H1 (cell line): ENCODE measurements around the gene STAU1. TPM values are rescaled to one million over a fixed set of nuclear protein-coding genes. Genes with fewer than 3 reads are reported as not detected.

ENCODE experiments used
- CTCF ChIA-PET: fragments of 300-600 bp; sonication (Branson Sonifier 250); formaldehyde crosslinking; loops from one replicate; lab custom pipeline; 2021; ENCODE audit not compliant: partially characterized antibody; lab: Charles Lee
- POLR2A ChIA-PET: fragments of 300-600 bp; sonication (Branson Sonifier 250); formaldehyde crosslinking; loops from one replicate; lab custom pipeline; 2021; ENCODE audit warnings: inconsistent platforms; ENCODE audit not compliant: partially characterized antibody; lab: Charles Lee
- DNase-seq, 2 experiments: peaks; one replicate each; pipeline versions ENCODE4 v3.0.0 to v3.0.0-alpha.2; 2010 to 2022; ENCODE audit warnings: low spot score in 2 of 2, low read depth in 1 of 2, mixed read lengths in 1 of 2
- FAIRE-seq: peaks from 2 replicates; lab custom pipeline; 2011; peaks lifted over from hg19 to GRCh38; lab: Jason Lieb, UNC
- H2AFZ ChIP-seq: 2 replicates; pipeline ENCODE4 v1.8.1; 2012; ENCODE audit warnings: low read length, inconsistent platforms
- H2AK5ac ChIP-seq: 2 replicates; pipeline ENCODE4 v1.6.1; 2013; ENCODE audit warnings: low read depth, low read length
- H2BK120ac ChIP-seq: replicated peaks from 2 replicates; pipeline ENCODE3; 2013; ENCODE audit warnings: low read depth, low read length, inconsistent platforms
- H2BK12ac ChIP-seq: 2 replicates; pipeline ENCODE4 v1.6.1; 2013; ENCODE audit warnings: low read depth, low read length
- H2BK15ac ChIP-seq: 2 replicates; pipeline ENCODE4 v1.6.1; 2013; ENCODE audit warnings: low read length
- H2BK20ac ChIP-seq: 2 replicates; pipeline ENCODE4 v1.6.1; 2013; ENCODE audit warnings: low read length
- H2BK5ac ChIP-seq: 2 replicates; pipeline ENCODE4 v1.6.1; 2013; ENCODE audit warnings: low read depth, low read length
- H3K14ac ChIP-seq: 2 replicates; pipeline ENCODE4 v1.6.1; 2013; ENCODE audit warnings: inconsistent platforms; ENCODE audit not compliant: insufficient read length
- H3K18ac ChIP-seq: 2 replicates; pipeline ENCODE4 v1.6.1; 2013; ENCODE audit warnings: low read length; ENCODE audit errors: extremely low read depth
- H3K23ac ChIP-seq: 2 replicates; pipeline ENCODE4 v1.6.1; 2013; ENCODE audit warnings: inconsistent platforms; ENCODE audit not compliant: insufficient read length
- H3K23me2 ChIP-seq: 2 replicates; pipeline ENCODE4 v1.6.1; 2013; ENCODE audit warnings: low read depth, low read length
- H3K27ac ChIP-seq: 2 replicates; pipeline ENCODE4 v1.6.1; 2011; ENCODE audit warnings: low read depth, low read length, inconsistent platforms
- H3K27me3 ChIP-seq, 4 experiments: replicated peaks in 1 of 4; 1 replicate in 1 of 4; 2 replicates in 3 of 4; pipeline versions ENCODE4 v1.6.1 to v1.8.1; 2011 to 2013; ENCODE audit warnings: low read length in 3 of 4, mild to moderate bottlenecking in 3 of 4, inconsistent platforms in 2 of 4, mixed read lengths in 2 of 4, moderate library complexity in 1 of 4; ENCODE audit not compliant: control insufficient read depth in 3 of 4, insufficient read depth in 3 of 4; ENCODE audit errors: extremely low read depth in 1 of 4
- H3K36me3 ChIP-seq, 4 experiments: 2 replicates each; pipeline versions ENCODE4 v1.6.1 to v1.8.1; 2011 to 2013; ENCODE audit warnings: mild to moderate bottlenecking in 4 of 4, low read length in 3 of 4, moderate library complexity in 2 of 4, control low read depth in 1 of 4, inconsistent platforms in 1 of 4; ENCODE audit not compliant: insufficient read depth in 4 of 4, control insufficient read depth in 2 of 4
- H3K4ac ChIP-seq: replicated peaks from 2 replicates; pipeline ENCODE3; 2013; ENCODE audit warnings: low read length, low read depth, mixed read lengths, inconsistent platforms; ENCODE audit not compliant: insufficient read length
- H3K4me1 ChIP-seq, 4 experiments: replicated peaks in 1 of 4; 1 replicate in 1 of 4; 2 replicates in 3 of 4; pipeline versions ENCODE4 v1.6.1 to v1.8.1; 2011 to 2013; ENCODE audit warnings: low read length in 3 of 4, inconsistent platforms in 2 of 4, mixed read lengths in 1 of 4; ENCODE audit not compliant: insufficient read depth in 4 of 4, control insufficient read depth in 3 of 4
- H3K4me2 ChIP-seq, 2 experiments: 2 replicates each; pipeline versions ENCODE4 v1.6.1 to v1.8.1; 2011 to 2013; ENCODE audit warnings: low read depth in 2 of 2, low read length in 2 of 2, control low read depth in 1 of 2, inconsistent platforms in 1 of 2, mild to moderate bottlenecking in 1 of 2; ENCODE audit not compliant: insufficient read depth in 1 of 2
- H3K4me3 ChIP-seq, 4 experiments: fragments of 200-600, 300-600 bp in 1 of 4; sonication (generic), shearing (Covaris generic), sonication (Bioruptor Twin) in 1 of 4; 2 replicates each; pipeline versions ENCODE4 v1.5.1 to v1.8.1; 2011 to 2016; ENCODE audit warnings: low read length in 4 of 4, low read depth in 3 of 4, control low read depth in 2 of 4, inconsistent platforms in 2 of 4, mild to moderate bottlenecking in 2 of 4, mixed read lengths in 1 of 4, moderate library complexity in 1 of 4; ENCODE audit not compliant: insufficient read depth in 2 of 4; ENCODE audit errors: extremely low read depth in 1 of 4
- H3K56ac ChIP-seq: replicated peaks from 2 replicates; pipeline ENCODE3; 2013; ENCODE audit warnings: low read depth, mild to moderate bottlenecking, mixed read lengths, low read length, inconsistent platforms; ENCODE audit not compliant: insufficient read length
- H3K79me1 ChIP-seq: 2 replicates; pipeline ENCODE4 v1.6.1; 2013; ENCODE audit warnings: low read depth, low read length, control low read depth
- H3K79me2 ChIP-seq, 2 experiments: 2 replicates each; pipeline versions ENCODE4 v1.6.1 to v1.8.1; 2012 to 2013; ENCODE audit warnings: low read length in 2 of 2, mild to moderate bottlenecking in 2 of 2, inconsistent platforms in 1 of 2; ENCODE audit not compliant: insufficient read depth in 2 of 2, control insufficient read depth in 1 of 2
- H3K9ac ChIP-seq, 4 experiments: replicated peaks in 1 of 4; 1 replicate in 1 of 4; 2 replicates in 3 of 4; pipeline versions ENCODE4 v1.6.1 to v1.8.1; 2011 to 2013; ENCODE audit warnings: low read depth in 3 of 4, low read length in 3 of 4, control low read depth in 2 of 4, mild to moderate bottlenecking in 2 of 4, moderate library complexity in 2 of 4, inconsistent platforms in 1 of 4; ENCODE audit errors: extremely low read depth in 1 of 4
- H3K9me3 ChIP-seq, 2 experiments: 2 replicates each; pipeline versions ENCODE4 v1.6.1 to v1.8.1; 2012 to 2013; ENCODE audit warnings: mild to moderate bottlenecking in 2 of 2, moderate library complexity in 2 of 2, control low read depth in 1 of 2, inconsistent platforms in 1 of 2, low read depth in 1 of 2, low read length in 1 of 2, mixed read lengths in 1 of 2; ENCODE audit not compliant: insufficient read depth in 2 of 2
- H4K20me1 ChIP-seq, 2 experiments: replicated peaks in 1 of 2; 2 replicates each; pipeline versions ENCODE3 to v1.8.1; 2011 to 2013; ENCODE audit warnings: inconsistent platforms in 2 of 2, low read length in 2 of 2, mild to moderate bottlenecking in 1 of 2; ENCODE audit not compliant: insufficient read depth in 2 of 2, control insufficient read depth in 1 of 2
- H4K5ac ChIP-seq: 2 replicates; pipeline ENCODE4 v1.6.1; 2013; ENCODE audit warnings: low read length, low read depth, mixed read lengths, inconsistent platforms; ENCODE audit not compliant: insufficient read length
- H4K8ac ChIP-seq: 2 replicates; pipeline ENCODE4 v1.8.0; 2013; ENCODE audit warnings: mild to moderate bottlenecking, moderate library complexity, low read length, inconsistent platforms; ENCODE audit not compliant: insufficient read depth; ENCODE audit errors: extremely low read depth
- H4K91ac ChIP-seq: replicated peaks from 2 replicates; pipeline ENCODE3; 2013; ENCODE audit warnings: low read length, mixed read lengths, inconsistent platforms; ENCODE audit not compliant: insufficient read length
- ATF3 ChIP-seq: IDR thresholded peaks from 2 replicates; pipeline ENCODE4 v1.6.1; 2011; ENCODE audit warnings: low read depth, mild to moderate bottlenecking, low read length; ENCODE audit not compliant: insufficient read depth
- CBX8 ChIP-seq: fragments of 300-800, 300-1000 bp; sonication (generic); IDR thresholded peaks from 2 replicates; pipeline ENCODE4 v1.7.1; 2016; ENCODE audit warnings: low read depth, low read length, borderline replicate concordance
- CREB1 ChIP-seq: IDR thresholded peaks from 2 replicates; pipeline ENCODE4 v1.6.1; 2012; ENCODE audit warnings: inconsistent platforms
- E2F6 ChIP-seq: IDR thresholded peaks from 2 replicates; pipeline ENCODE4 v1.6.1; 2012; ENCODE audit warnings: inconsistent platforms
- MAX ChIP-seq: IDR thresholded peaks from 2 replicates; pipeline ENCODE4 v1.6.1; 2012; ENCODE audit warnings: inconsistent platforms
- NANOG ChIP-seq: IDR thresholded peaks from 2 replicates; pipeline ENCODE4 v1.6.1; 2011; ENCODE audit warnings: low read length, low read depth, mild to moderate bottlenecking, inconsistent platforms; ENCODE audit not compliant: insufficient read depth, poor library complexity, severe bottlenecking
- NRF1 ChIP-seq: IDR thresholded peaks from 2 replicates; pipeline ENCODE4 v1.6.1; 2011; ENCODE audit warnings: mild to moderate bottlenecking, low read depth, low read length, improper control_type of control experiment
- SIN3A ChIP-seq, 2 experiments: IDR thresholded peaks in 1 of 2; conservative IDR thresholded peaks in 1 of 2; 2 replicates each; pipeline ENCODE4 v1.6.1; 2011 to 2012; ENCODE audit warnings: low read length in 2 of 2, improper control_type of control experiment in 1 of 2, low read depth in 1 of 2, mild to moderate bottlenecking in 1 of 2
- SP2 ChIP-seq: IDR thresholded peaks from 2 replicates; pipeline ENCODE4 v1.6.1; 2012; ENCODE audit warnings: mild to moderate bottlenecking, low read length, inconsistent platforms
- SUZ12 ChIP-seq: fragments of 200-600 bp; sonication (generic); IDR thresholded peaks from 2 replicates; pipeline ENCODE4 v1.6.1; 2012; ENCODE audit warnings: mild to moderate bottlenecking, inconsistent platforms, low read length, moderate library complexity, mixed read lengths
- YY1 ChIP-seq: IDR thresholded peaks from 2 replicates; pipeline ENCODE4 v1.6.1; 2011; ENCODE audit warnings: low read depth, mild to moderate bottlenecking, low read length
- ZNF274 ChIP-seq: IDR thresholded peaks from 2 replicates; pipeline ENCODE4 v1.7.0; 2012; ENCODE audit warnings: low read length, borderline replicate concordance; ENCODE audit errors: extremely low read depth
- WGBS, 2 experiments: shearing (Covaris generic) in 1 of 2; methylation state at CpG; one replicate each; pipeline versions ENCODE4 v1.1.6 to v1.1.7; 2013 to 2015; ENCODE audit warnings: low lambda C conversion rate in 2 of 2, mixed read lengths in 2 of 2, inconsistent platforms in 1 of 2, low coverage in 1 of 2, missing lambda C conversion rate in 1 of 2; ENCODE audit not compliant: insufficient replicate concordance in 2 of 2, insufficient coverage in 1 of 2, insufficient read length in 1 of 2; ENCODE audit errors: extremely low coverage in 1 of 2, missing lambda C conversion rate in 1 of 2; 5-methylcytosine and 5-hydroxymethylcytosine counted together
- polyA plus RNA-seq, 7 experiments: library from polyadenylated mRNA; depleted of rRNA in 3 of 7; stranded (reverse) in 5 of 7; unstranded in 2 of 7; fragments of >200 nt in 5 of 7; fragments of 200-250 nt in 2 of 7; gene quantifications; 1 replicate in 5 of 7; 2 replicates in 1 of 7; 4 replicates in 1 of 7; pipeline versions ENCODE4 v1.2.1 to v1.2.3, GENCODE V29; 2011 to 2013; ENCODE audit warnings: missing spikeins in 2 of 7, mixed read lengths in 2 of 7
- total RNA-seq: library from RNA; stranded (reverse); fragmentation: NEBNext Ultra II Directional; extraction: Animal tissue kit (Norgen Biotek cat#: 25700); gene quantifications from 2 replicates; pipeline ENCODE4 v1.2.1, GENCODE V29; 2021

STAU1 gene
- total and polyA plus RNA-seq, 2 of the 8 experiments (the other 6 are each of a cell fraction or from before 2014, with no cell fraction given): 41.4 to 107 TPM

- Histone ChIP-seq H4K20me1 (peaks cover 14 to 22% of the 10 kb centered on the region in 2 experiments), H3K9ac (no peak overlapping the region), H3K4me1 (peaks cover 0 to 4% (median 0%) of the 10 kb centered on the region in 4 experiments; a peak in 2 of 7 replicates), H3K27me3 (no peaks in the 10 kb centered on the region), H2AK5ac (no peak overlapping the region), H3K23me2 (peaks cover 6% of the 10 kb centered on the region), H4K8ac (no peak overlapping the region), H3K18ac (no peak overlapping the region), H3K27ac (no peak overlapping the region), H4K91ac (no peak overlapping the region), H3K9me3 (no peaks in the 10 kb centered on the region), H2BK20ac (no peak overlapping the region), H4K5ac (no peak overlapping the region), H3K23ac (no peak overlapping the region), H3K79me1 (peaks cover 4% of the 10 kb centered on the region), H3K4me3 (no peak overlapping the region), H3K56ac (no peak overlapping the region), H3K4ac (no peak overlapping the region), H3K4me2 (no peak overlapping the region), H2BK15ac (no peak overlapping the region), H2BK5ac (no peak overlapping the region), H2BK120ac (no peak overlapping the region), H3K14ac (no peak overlapping the region), H3K79me2 (peaks cover 33 to 90% of the 10 kb centered on the region in 2 experiments), H2AFZ (no peak overlapping the region), H3K36me3 (no peaks in the 10 kb centered on the region; a peak in 1 of 8 replicates), H2BK12ac (no peak overlapping the region)
- ChIA-PET POLR2A (interaction anchor here (0.6 to 1.3 kb wide), 4 partner anchors 10 to 1436 kb away, joined by 3 to 5 read pairs (median 4); partner anchors contain the start of gene ZNFX1), CTCF (interaction anchor here (1.0 to 3.0 kb wide), 3 partner anchors 34 to 119 kb away, joined by 3 to 11 read pairs (median 5); no protein-coding TSS in a partner anchor)
- FAIRE-seq: no peak
- 91% methylated on average over 3 of the region's 3 CpGs; no CpG with 5 or more reads in 1 of the 2 experiments for WGBS, 2 experiments
- no peak for DNase-seq
- TF ChIP-seq MAX (no peak), ATF3 (no peak), ZNF274 (no peak), YY1 (no peak), NANOG (no peak), NRF1 (no peak), CBX8 (no peak), SP2 (no peak), SIN3A (conservative IDR thresholded peaks at IDR 0.05 in 1 of 2, IDR thresholded peaks at IDR 0.05 in 1 of 2; ENCODE audit: low read depth in 1 of 2, low read length in 2 of 2) (no peak), CREB1 (no peak), SUZ12 (no peak), E2F6 (no peak)
Observed at GRCh38 chr20:49183444-49183843, 4.7 kb downstream of the STAU1 start.
